Measurements from ENCODE around the gene NTHL1. TPM values are rescaled to one million over a fixed set of nuclear protein-coding genes. Genes with fewer than 3 reads are reported as not detected.
A peak's percentile ranks its signal among the peaks of the same experiment; 100 is the strongest.

The NTHL1 gene
- total and polyA plus RNA-seq, 2 of the 13 experiments (the other 11 are each of a cell fraction or from before 2014, with no cell fraction given): 47.5 to 64.9 TPM

DNA sequence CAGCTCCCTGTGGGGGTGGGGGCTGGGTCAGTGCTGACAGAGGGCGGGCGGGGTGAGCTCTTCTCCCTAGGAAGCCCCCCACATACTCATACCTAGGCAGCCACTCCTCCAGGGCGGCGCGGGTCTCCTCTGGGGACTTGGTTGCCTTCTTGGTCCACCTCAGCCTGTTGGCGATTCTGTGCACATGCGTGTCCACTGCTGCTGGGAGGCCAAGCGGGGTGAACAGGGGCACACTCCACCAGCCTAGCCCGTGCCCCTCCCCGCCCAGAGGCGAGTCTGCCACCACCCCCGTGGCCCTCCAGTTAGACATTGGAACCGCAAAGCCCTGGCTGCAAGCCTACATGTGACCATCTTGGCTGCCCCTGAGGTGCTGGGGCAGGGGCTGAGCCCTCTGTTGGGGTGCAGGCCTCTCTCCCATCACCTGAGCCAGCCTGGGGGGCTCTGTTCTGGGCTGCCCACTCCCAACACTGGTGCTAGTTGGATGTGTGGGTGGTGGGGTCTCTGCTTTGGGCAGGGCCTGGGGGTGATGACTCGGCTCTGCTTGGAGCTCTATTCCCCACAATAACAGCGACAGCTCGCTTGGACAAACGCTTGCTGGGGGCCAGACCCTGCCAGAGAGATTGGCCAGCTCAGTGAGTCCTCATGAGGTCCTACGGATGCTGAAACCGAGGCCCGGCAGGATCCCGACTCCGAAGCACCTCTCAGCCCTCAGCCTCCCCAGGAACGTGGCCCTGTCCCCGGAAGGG lies 7.4 kb downstream of the NTHL1 start (continued):
- TF ChIP-seq, protein P1, sequence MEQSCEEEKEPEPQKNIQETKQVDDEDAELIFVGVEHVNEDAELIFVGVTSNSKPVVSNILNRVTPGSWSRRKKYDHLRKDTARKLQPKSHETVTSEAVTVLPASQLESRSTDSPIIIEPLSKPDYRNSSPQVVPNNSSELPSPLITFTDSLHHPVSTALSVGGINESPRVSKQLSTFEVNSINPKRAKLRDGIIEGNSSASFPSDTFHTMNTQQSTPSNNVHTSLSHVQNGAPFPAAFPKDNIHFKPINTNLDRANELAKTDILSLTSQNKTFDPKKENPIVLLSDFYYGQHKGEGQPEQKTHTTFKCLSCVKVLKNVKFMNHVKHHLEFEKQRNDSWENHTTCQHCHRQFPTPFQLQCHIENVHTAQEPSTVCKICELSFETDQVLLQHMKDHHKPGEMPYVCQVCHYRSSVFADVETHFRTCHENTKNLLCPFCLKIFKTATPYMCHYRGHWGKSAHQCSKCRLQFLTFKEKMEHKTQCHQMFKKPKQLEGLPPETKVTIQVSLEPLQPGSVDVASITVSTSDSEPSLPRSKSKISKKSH (CRISPR knock-in tag; IDR thresholded peaks at IDR 0.05; ENCODE audit: borderline replicate concordance): 0 out of 2 replicates have a peak, but pooled peaks have one; percentile 30
- peak; percentile 14 for TF ChIP-seq AGO2 (optimal IDR thresholded peaks at IDR 0.05; ENCODE audit: low read depth, low read length)
- TF ChIP-seq ZNF44 (CRISPR knock-in tag; IDR thresholded peaks at IDR 0.05): 0 out of 2 replicates have a peak, but pooled peaks have one; percentile 64
- 0 out of 2 replicates have a peak, but pooled peaks have one; percentile 48 for TF ChIP-seq SP4 (CRISPR knock-in tag; IDR thresholded peaks at IDR 0.05)
- TF ChIP-seq CBX1 (IDR thresholded peaks at IDR 0.05; ENCODE audit: low read depth): no peak
- TF ChIP-seq, protein P2, sequence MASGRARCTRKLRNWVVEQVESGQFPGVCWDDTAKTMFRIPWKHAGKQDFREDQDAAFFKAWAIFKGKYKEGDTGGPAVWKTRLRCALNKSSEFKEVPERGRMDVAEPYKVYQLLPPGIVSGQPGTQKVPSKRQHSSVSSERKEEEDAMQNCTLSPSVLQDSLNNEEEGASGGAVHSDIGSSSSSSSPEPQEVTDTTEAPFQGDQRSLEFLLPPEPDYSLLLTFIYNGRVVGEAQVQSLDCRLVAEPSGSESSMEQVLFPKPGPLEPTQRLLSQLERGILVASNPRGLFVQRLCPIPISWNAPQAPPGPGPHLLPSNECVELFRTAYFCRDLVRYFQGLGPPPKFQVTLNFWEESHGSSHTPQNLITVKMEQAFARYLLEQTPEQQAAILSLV (CRISPR knock-in tag; IDR thresholded peaks at IDR 0.05; ENCODE audit: borderline replicate concordance): no peak
- TF ChIP-seq CHCHD3 (CRISPR knock-in tag; IDR thresholded peaks at IDR 0.05): no peak
- TF ChIP-seq ZNF383 (CRISPR knock-in tag; IDR thresholded peaks at IDR 0.05; ENCODE audit: borderline replicate concordance): no peak
- TF ChIP-seq, protein P3, sequence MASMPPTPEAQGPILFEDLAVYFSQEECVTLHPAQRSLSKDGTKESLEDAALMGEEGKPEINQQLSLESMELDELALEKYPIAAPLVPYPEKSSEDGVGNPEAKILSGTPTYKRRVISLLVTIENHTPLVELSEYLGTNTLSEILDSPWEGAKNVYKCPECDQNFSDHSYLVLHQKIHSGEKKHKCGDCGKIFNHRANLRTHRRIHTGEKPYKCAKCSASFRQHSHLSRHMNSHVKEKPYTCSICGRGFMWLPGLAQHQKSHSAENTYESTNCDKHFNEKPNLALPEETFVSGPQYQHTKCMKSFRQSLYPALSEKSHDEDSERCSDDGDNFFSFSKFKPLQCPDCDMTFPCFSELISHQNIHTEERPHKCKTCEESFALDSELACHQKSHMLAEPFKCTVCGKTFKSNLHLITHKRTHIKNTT (CRISPR knock-in tag; IDR thresholded peaks at IDR 0.05): 0 out of 2 replicates have a peak, but pooled peaks have one; percentile 38
- TF ChIP-seq MEF2D (CRISPR knock-in tag; IDR thresholded peaks at IDR 0.05): no peak
- TF ChIP-seq, protein P4, sequence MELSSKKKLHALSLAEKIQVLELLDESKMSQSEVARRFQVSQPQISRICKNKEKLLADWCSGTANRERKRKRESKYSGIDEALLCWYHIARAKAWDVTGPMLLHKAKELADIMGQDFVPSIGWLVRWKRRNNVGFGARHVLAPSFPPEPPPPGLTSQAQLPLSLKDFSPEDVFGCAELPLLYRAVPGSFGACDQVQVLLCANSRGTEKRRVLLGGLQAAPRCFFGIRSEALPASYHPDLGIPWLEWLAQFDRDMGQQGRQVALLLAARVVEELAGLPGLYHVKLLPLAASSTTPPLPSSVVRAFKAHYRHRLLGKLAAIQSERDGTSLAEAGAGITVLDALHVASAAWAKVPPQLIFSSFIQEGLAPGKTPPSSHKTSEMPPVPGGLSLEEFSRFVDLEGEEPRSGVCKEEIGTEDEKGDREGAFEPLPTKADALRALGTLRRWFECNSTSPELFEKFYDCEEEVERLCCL (CRISPR knock-in tag; IDR thresholded peaks at IDR 0.05; ENCODE audit: borderline replicate concordance): 0 out of 2 replicates have a peak, but pooled peaks have one; percentile 32
- TF ChIP-seq, protein P5, sequence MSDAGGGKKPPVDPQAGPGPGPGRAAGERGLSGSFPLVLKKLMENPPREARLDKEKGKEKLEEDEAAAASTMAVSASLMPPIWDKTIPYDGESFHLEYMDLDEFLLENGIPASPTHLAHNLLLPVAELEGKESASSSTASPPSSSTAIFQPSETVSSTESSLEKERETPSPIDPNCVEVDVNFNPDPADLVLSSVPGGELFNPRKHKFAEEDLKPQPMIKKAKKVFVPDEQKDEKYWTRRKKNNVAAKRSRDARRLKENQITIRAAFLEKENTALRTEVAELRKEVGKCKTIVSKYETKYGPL (CRISPR knock-in tag; IDR thresholded peaks at IDR 0.05): no peak
- no peak for TF ChIP-seq ZNF34 (CRISPR knock-in tag; IDR thresholded peaks at IDR 0.05; ENCODE audit: borderline replicate concordance)
- TF ChIP-seq ZSCAN29 (CRISPR knock-in tag; conservative IDR thresholded peaks at IDR 0.05): no peak
